ENCODE measurements around the gene LRRC8B. TPM values are rescaled to one million over a fixed set of nuclear protein-coding genes. Genes with fewer than 3 reads are reported as not detected.

The LRRC8B gene
- total RNA-seq, 3 donors from 2014 or later (not counting 1 experiment from before 2014, with no cell fraction given) = 1.7 to 2.9 (median 2.9) TPM

DNA sequence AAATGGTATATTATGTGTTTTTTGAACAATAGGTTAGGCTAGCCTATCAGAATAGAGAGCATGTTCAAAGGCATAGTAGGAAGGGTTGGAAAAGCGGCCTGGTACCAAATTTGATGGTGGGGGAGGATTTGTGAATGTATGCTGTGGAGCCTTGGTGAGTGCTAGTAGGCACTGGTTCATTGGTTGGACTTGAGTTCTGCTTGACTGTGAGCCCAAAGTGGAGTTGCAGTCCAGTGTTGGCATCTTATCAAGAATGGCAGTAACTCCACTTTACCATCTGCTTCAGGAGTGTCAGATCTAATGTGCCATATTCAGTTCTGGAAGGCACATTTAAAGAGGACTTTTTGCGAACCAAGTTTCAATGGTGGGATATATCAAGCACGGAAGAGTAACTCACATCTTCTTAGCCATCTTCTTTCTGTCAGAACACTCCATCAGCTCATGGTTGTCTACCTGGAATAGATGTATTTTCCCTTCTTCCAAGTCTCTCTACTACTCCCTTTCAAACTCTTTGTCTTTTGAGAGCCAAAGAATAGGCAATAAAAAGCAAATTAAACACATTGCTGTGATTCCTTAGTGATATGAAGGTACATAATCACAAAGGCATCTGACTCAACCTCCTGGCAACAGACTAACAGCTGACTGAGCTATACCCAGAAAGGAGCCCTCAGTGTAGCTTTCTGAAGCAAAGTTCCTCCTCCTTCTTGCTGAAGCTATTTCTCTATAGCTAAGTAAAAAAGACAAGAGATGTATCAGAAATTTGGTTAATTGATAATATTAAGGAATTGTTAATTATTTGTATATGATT is 21.7 kb downstream of the LRRC8B start:
- Histone ChIP-seq H3K36me3 (ENCODE audit: control insufficient read depth, insufficient read depth, low read length) (no peaks in the 10 kb centered on the region), H3K27me3 (ENCODE audit: control insufficient read depth, insufficient read depth, low read length) (no peaks in the 10 kb centered on the region), H3K4me3 (ENCODE audit: low read length) (no peak overlapping the region), H3K9me3 (ENCODE audit: control insufficient read depth, insufficient read depth, low read length) (no peaks in the 10 kb centered on the region), H3K27ac (ENCODE audit: low read length) (no peak overlapping the region), H3K4me1 (ENCODE audit: control insufficient read depth, insufficient read depth, low read length) (no peaks in the 10 kb centered on the region)
- H3K27me3 Mint-ChIP-seq (ENCODE audit: low read depth in 2 of 2) = no peaks in the 10 kb centered on the region
- no peak overlapping the region for H3K4me3 Mint-ChIP-seq
- ATAC-seq (no peak), DNase-seq (no peak)
- 100% methylated on average over 3 of the region's 3 CpGs for WGBS (ENCODE audit: insufficient coverage)
- H3K4me1 Mint-ChIP-seq = peaks cover 0 to 4% of the 10 kb centered on the region in 2 donors
- H3K36me3 Mint-ChIP-seq = no peaks in the 10 kb centered on the region
- no peak for TF ChIP-seq CTCF (IDR thresholded peaks at IDR 0.05)
- no peak overlapping the region for H3K27ac Mint-ChIP-seq
- intact Hi-C loops (cut with micrococcal nuclease) = no loop called here
- no peaks in the 10 kb centered on the region for H3K9me3 Mint-ChIP-seq

DNA sequence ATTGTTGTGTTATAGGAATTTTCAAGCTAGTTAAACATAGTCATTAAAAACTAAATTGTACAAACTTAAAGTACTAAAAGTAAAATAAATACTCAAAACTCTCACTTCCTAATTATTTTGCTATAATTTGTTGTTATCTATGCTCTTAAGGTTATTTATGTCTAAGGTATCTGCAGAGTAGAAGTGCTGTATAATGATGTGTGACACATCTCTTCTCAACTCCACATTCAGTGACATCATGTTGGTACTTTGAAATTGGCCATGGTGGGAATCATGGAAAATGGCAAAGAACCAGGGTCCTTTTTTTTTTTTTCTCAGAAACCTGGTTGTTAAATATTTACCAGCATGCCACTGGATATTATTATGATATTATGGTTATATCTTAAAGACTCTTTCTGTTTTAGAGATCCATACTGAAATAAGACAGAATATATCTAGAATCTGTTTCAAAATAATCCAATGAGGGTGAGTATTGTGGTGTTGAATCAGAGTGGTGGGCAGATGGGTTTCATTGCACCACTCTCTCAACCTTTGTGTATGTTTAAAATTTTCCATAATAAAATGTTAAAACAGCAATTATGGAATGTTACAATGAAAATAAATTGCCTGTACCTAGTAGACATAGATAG is 22.4 kb downstream of the LRRC8B start:
- intact Hi-C loops (cut with micrococcal nuclease) = no loop called here
- no peak for TF ChIP-seq CTCF (IDR thresholded peaks at IDR 0.05)
- Histone ChIP-seq H3K9me3 (ENCODE audit: control insufficient read depth, insufficient read depth, low read length) (no peaks in the 10 kb centered on the region), H3K4me1 (ENCODE audit: control insufficient read depth, insufficient read depth, low read length) (no peaks in the 10 kb centered on the region), H3K36me3 (ENCODE audit: control insufficient read depth, insufficient read depth, low read length) (no peaks in the 10 kb centered on the region), H3K4me3 (ENCODE audit: low read length) (no peak overlapping the region), H3K27ac (ENCODE audit: low read length) (no peak overlapping the region), H3K27me3 (ENCODE audit: control insufficient read depth, insufficient read depth, low read length) (no peaks in the 10 kb centered on the region)
- Mint-ChIP-seq H3K27me3 (ENCODE audit: low read depth in 2 of 2) (no peaks in the 10 kb centered on the region), H3K27ac (no peak overlapping the region), H3K9me3 (no peaks in the 10 kb centered on the region), H3K4me1 (peaks cover 0 to 4% of the 10 kb centered on the region in 2 donors), H3K36me3 (no peaks in the 10 kb centered on the region), H3K4me3 (no peak overlapping the region)
- DNase-seq (no peak), ATAC-seq (no peak)

- H3K4me1 Mint-ChIP-seq = peaks cover 4 to 5% of the 10 kb centered on the region in 2 donors
- no peaks in the 10 kb centered on the region for H3K4me1 ChIP-seq (ENCODE audit: control insufficient read depth, insufficient read depth, low read length)
- no peak for ATAC-seq
Observed at GRCh38 chr1:89547563-89548116, 23.0 kb downstream of the LRRC8B start.

More at GRCh38 chr1:89547563-89548116, 23.0 kb downstream of the LRRC8B start:
- WGBS (ENCODE audit: insufficient coverage) = 81% methylated on average over 2 of the region's 2 CpGs
- no peaks in the 10 kb centered on the region for H3K36me3 Mint-ChIP-seq
- intact Hi-C loops (cut with micrococcal nuclease) = no loop called here
- no peaks in the 10 kb centered on the region for H3K27me3 Mint-ChIP-seq (ENCODE audit: low read depth in 2 of 2)
- no peaks in the 10 kb centered on the region for H3K9me3 Mint-ChIP-seq
- no peak overlapping the region for H3K27ac Mint-ChIP-seq
- no peak overlapping the region for H3K4me3 Mint-ChIP-seq
- H3K36me3 ChIP-seq (ENCODE audit: control insufficient read depth, insufficient read depth, low read length) = no peaks in the 10 kb centered on the region
- H3K9me3 ChIP-seq (ENCODE audit: control insufficient read depth, insufficient read depth, low read length) = no peaks in the 10 kb centered on the region
- no peaks in the 10 kb centered on the region for H3K27me3 ChIP-seq (ENCODE audit: control insufficient read depth, insufficient read depth, low read length)
- no peak for TF ChIP-seq CTCF (IDR thresholded peaks at IDR 0.05)
- DNase-seq = no peak
- no peak overlapping the region for H3K4me3 ChIP-seq (ENCODE audit: low read length)
- no peak overlapping the region for H3K27ac ChIP-seq (ENCODE audit: low read length)

All from natural killer cell (primary cell).